ENCODE data around the gene KCNJ15. TPM values are rescaled to one million over a fixed set of nuclear protein-coding genes. Genes with fewer than 3 reads are reported as not detected.

Gene KCNJ15
- total RNA-seq, 4 donors from 2014 or later: 4.6 to 9.2 (median 6.5) TPM

GRCh38 chr21:38289705-38290485, 33.1 kb downstream of the KCNJ15 start:
- 79% methylated on average over 14 of the region's 14 CpGs for WGBS
- TF ChIP-seq EP300 (IDR thresholded peaks at IDR 0.05) (no peak), POLR2AphosphoS5 (IDR thresholded peaks at IDR 0.05) (peak in 1 of 3 donors; percentile 34)
- Histone ChIP-seq H3K4me3 (no peak overlapping the region), H3K27ac (no peak overlapping the region), H3K27me3 (no peaks in the 10 kb centered on the region), H3K9me3 (no peaks in the 10 kb centered on the region), H3K4me1 (peaks cover 24% of the 10 kb centered on the region), H3K36me3 (no peaks in the 10 kb centered on the region)
- no peak for DNase-seq (ENCODE audit: low spot score in 2 of 2)

GRCh38 chr21:38290809-38291208, 34.0 kb downstream of the KCNJ15 start:
- Histone ChIP-seq H3K27me3 (no peaks in the 10 kb centered on the region), H3K27ac (no peak overlapping the region), H3K4me3 (no peak overlapping the region), H3K4me1 (peaks cover 32% of the 10 kb centered on the region), H3K9me3 (no peaks in the 10 kb centered on the region), H3K36me3 (no peaks in the 10 kb centered on the region)
- no peak for TF ChIP-seq CTCF (IDR thresholded peaks at IDR 0.05)
- TF ChIP-seq POLR2AphosphoS5 (IDR thresholded peaks at IDR 0.05): no peak
- TF ChIP-seq POLR2A (IDR thresholded peaks at IDR 0.05): no peak
- no peak for TF ChIP-seq EP300 (IDR thresholded peaks at IDR 0.05)
- WGBS: 73% methylated on average over 3 of the region's 3 CpGs
- DNase-seq (ENCODE audit: low spot score in 2 of 2): no peak

GRCh38 chr21:38291874-38292273, 35.1 kb downstream of the KCNJ15 start:
- H3K4me3 ChIP-seq: no peak overlapping the region
- WGBS: 88% methylated on average over 5 of the region's 5 CpGs
- H3K4me1 ChIP-seq: peaks cover 38% of the 10 kb centered on the region
- TF ChIP-seq EP300 (IDR thresholded peaks at IDR 0.05) (no peak), POLR2AphosphoS5 (IDR thresholded peaks at IDR 0.05) (no peak), POLR2A (IDR thresholded peaks at IDR 0.05) (no peak), CTCF (IDR thresholded peaks at IDR 0.05) (no peak)
- H3K27ac ChIP-seq: no peak overlapping the region
- no peaks in the 10 kb centered on the region for H3K9me3 ChIP-seq
- no peaks in the 10 kb centered on the region for H3K36me3 ChIP-seq
- no peak for DNase-seq (ENCODE audit: low spot score in 2 of 2)
- no peaks in the 10 kb centered on the region for H3K27me3 ChIP-seq

- no peak for DNase-seq (ENCODE audit: low spot score in 2 of 2)
- Histone ChIP-seq H3K27me3 (no peaks in the 10 kb centered on the region), H3K4me3 (no peak overlapping the region), H3K36me3 (no peaks in the 10 kb centered on the region), H3K9me3 (no peaks in the 10 kb centered on the region), H3K27ac (no peak overlapping the region), H3K4me1 (peaks cover 45% of the 10 kb centered on the region)
- WGBS: 67% methylated on average over 5 of the region's 5 CpGs
- no peak for TF ChIP-seq EP300 (IDR thresholded peaks at IDR 0.05)
- no peak for TF ChIP-seq POLR2AphosphoS5 (IDR thresholded peaks at IDR 0.05)
- TF ChIP-seq CTCF (IDR thresholded peaks at IDR 0.05): no peak
- TF ChIP-seq POLR2A (IDR thresholded peaks at IDR 0.05): no peak
Measured at GRCh38 chr21:38293113-38293512, 36.3 kb downstream of the KCNJ15 start.

- Histone ChIP-seq H3K36me3 (no peaks in the 10 kb centered on the region), H3K27ac (no peak overlapping the region)
Measured at GRCh38 chr21:38293765-38294164, 37.0 kb downstream of the KCNJ15 start.

More at GRCh38 chr21:38293765-38294164, 37.0 kb downstream of the KCNJ15 start:
- H3K27me3 ChIP-seq: no peaks in the 10 kb centered on the region
- H3K4me1 ChIP-seq: peaks cover 47% of the 10 kb centered on the region
- H3K4me3 ChIP-seq: no peak overlapping the region
- no peaks in the 10 kb centered on the region for H3K9me3 ChIP-seq
- DNase-seq (ENCODE audit: low spot score in 2 of 2): no peak
- WGBS: 77% methylated on average over 5 of the region's 5 CpGs
- TF ChIP-seq EP300 (IDR thresholded peaks at IDR 0.05): no peak
- no peak for TF ChIP-seq CTCF (IDR thresholded peaks at IDR 0.05)
- no peak for TF ChIP-seq POLR2A (IDR thresholded peaks at IDR 0.05)
- TF ChIP-seq POLR2AphosphoS5 (IDR thresholded peaks at IDR 0.05): no peak
